ENCODE measurements around the gene GCGR.

- no peak for TF ChIP-seq CTCF (IDR thresholded peaks at IDR 0.05; ENCODE audit: low read depth, low read length)
- no peak for TF ChIP-seq EZH2phosphoT487 (IDR thresholded peaks at IDR 0.05; ENCODE audit: low read depth)
Measured at GRCh38 chr17:81809556-81809998, 5.6 kb downstream of the GCGR start.
